Germinal center (tissue), 1 donor: Measurements from ENCODE around the gene MX1.

ENCODE experiments used
- DNase-seq: peaks from one replicate; pipeline ENCODE4 v3.0.0; 2012; ENCODE audit warnings: mixed read lengths, low spot score

Gene MX1

DNA sequence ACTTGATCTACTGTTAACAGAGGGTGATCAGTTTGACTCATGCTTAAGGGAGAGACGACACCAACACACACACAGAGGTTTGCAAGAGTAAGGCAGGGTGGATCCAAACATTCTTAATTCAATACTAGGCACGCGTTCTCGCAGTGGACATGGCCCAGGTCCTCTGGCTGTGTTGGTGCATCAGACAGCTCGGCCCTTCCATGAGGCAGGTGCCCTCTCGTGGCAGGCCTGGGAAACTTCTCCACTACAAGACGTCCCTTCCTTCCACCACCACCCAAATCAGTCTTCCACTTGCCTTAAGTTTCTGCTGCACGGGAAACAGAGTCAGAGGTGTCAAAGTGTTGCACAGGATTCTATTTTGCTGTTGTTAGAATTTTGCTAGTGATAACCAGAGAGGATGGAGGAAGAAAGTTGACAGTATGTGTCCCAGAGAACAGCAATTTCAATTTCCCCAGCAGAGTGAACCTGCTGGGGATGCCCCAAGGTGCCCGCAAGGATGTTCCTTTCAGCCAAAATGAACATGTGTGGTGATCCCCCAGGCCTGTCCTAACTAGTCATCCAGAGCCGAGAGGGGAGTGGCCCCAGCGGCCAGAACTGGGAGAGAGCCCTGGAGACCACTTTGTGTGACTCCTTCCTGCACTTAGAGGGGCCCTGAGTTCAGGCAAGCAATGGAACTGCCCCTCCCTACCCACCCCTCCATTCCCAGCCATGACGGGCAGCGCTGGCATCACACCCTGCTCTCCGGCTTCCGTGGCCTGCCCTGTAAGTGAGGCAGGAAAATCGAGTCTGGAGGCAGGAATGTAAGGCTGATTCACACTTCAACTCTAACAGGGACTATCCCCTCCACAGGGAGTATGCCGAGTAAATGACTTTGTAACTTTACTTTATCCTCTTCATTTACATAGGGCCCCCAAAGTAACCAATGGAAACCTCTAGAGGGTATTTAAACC lies 34.8 kb downstream of the MX1 start:
- peak; percentile 65 for DNase-seq

DNA sequence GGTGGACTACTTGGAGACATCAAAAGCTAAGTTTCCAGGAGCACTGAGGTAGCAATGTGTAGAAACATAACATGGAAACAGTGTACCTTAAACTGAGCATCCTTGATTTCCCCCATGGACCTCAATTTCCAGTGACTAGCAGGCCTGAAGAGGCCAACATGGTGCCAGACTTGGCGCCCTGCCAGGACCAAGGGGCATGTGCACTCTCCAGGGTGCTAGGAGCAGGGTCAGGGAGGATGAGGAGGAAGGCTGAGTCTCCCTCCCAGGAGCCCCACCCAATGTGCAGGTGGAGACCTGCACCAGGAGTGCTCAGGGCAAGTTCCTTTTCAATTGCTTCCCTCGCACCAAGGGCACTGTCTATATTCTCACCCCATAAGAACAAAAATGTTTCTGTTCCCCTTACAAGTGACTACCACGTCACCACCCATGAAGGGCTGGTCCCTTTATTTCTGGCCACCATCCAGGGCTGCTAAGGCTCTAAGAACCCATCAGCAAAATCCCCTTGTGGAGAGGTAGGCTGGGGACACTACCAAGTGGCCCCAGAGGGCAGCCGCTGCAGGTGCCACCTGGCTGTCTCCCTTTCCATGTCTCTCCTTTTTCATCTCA lies 39.2 kb downstream of the MX1 start:
- no peak for DNase-seq

DNA sequence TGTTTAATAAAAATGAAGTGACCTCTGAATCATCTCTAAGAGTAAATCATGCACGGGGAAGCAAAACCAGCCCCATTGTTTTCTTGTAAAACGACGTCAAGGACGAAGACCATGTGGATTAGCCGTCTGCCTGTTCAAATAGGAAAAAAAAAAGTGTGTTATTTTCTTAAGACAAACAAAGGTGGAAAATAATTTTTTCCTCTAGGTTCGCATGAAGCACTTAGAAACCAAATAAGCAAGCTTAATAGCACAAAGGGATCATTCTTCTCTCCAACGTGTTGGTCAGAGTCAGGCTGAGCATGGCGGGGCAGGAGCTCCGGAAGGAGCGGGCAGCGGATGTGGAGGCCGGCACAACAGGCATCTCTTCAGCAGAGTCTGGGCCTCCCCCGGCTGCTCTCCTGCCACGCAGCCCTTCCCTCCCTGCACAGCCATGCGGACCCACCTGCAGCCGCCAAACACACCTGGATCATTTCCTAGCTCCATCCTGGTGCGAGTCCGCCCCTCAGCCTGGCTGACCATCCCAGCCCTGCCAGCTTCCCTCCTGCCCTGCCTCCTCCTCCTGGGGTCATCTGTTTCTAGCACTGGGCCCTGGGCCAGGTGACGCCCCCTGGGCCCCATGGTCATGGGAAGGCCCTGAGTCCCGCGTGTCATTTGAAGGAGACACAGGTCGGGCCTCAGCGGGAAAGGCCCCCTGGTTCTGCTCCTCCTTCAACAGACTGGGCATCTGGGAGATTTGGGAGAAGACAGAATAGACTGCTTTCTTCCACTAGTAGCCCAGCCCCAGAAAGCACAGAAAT lies 40.2 kb downstream of the MX1 start:
- no peak for DNase-seq

DNA sequence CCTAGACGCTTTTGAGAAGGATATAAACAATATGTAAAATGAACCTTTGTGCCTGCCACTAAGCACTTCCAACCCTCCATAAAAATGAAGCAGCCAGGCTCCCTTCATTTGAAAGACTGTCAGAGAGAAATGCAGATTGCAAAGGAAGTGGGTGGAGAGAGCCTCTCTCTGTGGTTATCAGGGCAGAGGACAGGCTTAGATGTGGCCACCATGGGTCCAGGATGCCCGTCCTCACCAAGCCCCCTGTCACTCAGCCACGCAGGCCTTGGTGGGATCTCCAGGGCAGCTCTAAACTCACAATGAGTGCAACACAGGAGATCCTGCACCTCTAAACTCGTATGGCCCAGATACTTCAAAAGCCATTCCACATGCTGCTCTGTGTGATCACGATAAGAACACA lies 44.0 kb downstream of the MX1 start:
- DNase-seq = no peak

DNA sequence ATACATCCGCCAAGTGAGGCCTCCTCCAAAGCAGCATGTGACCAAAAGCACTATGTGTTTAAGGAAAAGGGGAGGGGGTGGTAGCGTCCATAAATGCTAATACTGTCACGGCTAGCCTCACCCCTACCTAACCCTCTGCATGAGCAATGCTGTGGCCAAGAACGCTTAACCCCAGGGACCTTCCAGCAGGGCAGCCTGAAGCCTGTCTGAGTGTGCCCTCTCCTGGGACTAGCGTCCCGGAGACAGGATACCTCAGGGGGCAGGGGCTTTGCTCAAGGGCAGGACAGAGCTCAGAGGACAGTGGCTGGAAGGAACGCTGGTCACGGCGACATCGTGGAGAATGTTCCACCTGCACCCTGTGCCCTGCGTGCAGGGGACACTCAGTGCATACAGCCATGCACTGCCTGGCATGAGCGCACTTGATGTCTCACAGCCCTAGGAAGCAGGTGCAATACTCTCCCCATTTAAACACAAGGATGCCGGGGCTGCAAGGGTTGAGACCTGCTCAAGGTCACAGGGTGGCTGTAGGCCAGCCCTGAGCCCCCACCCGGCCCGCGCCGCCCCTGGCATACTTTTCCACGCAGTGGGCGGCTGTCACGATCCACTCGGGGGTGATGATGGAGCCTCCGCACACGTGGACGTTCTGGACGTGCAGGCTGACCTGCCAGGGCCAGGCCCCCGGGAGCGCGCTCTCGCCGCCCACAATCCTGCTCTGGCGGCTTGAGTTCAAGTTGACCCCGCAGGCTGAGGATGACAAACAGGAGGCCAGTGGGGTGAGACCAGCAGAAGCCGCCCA lies 46.9 kb downstream of the MX1 start:
- DNase-seq = no peak

DNA sequence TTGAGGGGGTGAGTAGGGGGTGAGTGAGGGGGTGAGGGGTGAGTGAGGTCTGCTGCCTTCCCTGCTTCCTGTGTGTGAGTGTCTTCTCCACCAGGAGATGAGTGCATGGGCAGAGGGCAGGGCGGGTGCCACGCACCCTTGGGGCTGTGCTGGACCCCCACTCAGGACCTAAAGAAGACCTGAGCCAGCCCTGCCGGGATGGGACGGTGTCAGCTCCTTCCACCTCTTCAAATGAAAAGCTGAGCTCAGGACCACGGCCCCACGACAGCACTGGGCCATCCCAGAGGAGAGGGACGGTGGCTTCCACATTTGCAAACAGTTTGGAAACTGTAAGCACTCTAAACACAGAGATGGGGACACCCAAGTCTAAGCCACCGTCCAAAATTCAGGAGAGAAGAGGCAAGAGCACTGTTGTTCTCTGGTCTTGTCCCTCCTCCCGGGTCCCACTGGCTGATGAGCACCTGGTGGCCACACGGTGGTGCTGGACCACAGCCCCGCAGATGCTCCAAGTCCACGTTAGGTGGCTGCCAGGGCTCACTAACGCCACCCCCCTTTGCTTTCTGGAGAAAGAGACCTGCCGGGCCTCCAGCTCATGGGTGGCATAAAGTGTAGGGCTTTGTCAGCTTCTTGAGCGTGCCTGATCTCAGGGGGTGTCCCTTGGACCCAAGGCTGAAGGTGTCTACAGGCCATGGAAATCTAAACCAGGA lies 49.8 kb downstream of the MX1 start:
- DNase-seq = no peak

DNA sequence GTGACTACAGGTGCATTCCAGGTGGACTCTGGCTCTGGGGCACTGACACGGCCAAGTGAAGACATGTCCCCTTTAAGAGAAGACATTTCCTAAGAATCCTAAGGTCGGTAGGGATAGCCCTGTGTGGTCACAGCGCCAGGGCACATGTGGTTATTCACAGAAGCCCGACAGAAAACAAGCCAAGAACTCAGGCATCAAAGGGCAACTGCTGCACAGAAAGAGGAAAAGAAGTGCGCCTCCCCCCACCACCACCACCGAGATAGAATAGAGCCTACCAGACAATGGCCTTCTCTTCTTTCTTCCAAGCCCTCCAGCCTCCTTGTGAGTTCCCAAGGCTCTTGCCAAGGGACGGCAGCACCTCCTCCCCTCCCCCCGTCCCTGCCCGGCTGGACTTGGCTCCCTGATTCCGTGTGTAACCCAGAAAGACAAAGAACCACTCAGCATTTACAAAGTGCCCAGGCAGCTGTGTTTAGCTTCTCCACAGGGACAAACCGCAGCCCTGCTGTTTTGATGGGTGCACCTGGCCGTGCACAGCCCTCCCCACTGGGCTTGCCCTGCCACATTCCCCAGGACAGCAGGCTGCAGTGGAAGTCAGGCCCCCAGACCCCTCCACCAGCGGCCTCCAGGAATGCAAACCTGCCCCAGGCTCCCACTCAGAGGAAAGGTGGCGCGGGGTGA lies 51.7 kb downstream of the MX1 start:
- no peak for DNase-seq

DNA sequence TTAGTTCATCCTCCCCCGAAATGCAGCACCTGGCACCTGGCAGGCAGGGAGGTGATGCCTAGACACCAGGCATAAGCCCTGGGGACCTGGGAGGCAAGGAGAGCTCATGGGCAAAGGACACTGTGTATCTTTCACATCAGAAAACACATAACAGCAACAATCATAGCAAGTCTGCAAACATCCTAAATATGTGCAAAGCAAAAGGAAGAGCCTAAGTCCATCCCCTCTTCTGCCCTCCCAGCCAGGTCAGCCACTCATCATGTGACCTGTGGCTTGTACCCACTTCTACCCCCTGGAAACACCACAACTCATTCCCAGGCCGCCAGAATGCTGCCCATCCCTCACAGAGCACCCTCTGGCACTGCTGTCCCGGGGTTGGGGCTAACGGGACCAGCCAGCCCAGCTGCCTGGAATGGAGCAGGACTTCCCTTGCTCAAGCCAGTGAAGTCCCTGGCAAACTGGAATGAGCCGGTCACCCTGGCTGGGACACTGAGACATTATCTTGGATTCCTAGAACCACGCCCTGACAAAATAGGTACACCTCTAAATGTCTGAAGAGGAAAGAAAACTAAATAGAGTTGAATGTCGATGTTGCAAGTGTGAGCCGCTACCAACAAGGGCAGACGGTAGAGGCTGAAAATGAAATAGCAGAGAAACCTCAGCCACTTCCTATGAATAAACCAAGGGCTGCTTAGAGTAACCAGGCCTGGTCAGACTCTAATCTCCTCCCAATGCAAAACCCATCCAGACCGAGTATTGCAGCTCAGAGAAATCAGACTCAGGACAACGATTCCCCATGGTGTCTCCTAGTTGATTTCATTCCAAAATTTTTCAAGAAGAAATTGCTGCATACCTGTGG lies 52.5 kb downstream of the MX1 start:
- DNase-seq = no peak

DNA sequence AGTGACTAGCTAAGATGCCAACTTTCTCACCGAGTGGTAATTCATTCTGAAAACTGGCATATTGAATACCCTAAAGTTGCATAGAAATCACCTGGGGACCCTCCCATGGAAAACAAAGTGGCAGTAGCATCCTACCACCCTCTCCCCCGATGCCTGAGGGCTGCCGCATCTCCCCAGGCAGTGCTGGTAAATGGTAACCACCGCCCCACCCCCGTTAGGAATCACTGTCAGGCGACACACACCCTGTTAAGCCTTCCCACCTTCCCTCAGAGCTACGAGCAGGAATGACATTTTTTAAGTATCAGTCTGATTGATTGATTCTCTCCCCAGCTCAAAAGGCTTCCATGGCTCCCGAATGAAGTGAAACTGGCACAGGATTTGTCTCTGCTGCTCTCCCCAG lies 53.6 kb downstream of the MX1 start:
- DNase-seq = no peak

DNA sequence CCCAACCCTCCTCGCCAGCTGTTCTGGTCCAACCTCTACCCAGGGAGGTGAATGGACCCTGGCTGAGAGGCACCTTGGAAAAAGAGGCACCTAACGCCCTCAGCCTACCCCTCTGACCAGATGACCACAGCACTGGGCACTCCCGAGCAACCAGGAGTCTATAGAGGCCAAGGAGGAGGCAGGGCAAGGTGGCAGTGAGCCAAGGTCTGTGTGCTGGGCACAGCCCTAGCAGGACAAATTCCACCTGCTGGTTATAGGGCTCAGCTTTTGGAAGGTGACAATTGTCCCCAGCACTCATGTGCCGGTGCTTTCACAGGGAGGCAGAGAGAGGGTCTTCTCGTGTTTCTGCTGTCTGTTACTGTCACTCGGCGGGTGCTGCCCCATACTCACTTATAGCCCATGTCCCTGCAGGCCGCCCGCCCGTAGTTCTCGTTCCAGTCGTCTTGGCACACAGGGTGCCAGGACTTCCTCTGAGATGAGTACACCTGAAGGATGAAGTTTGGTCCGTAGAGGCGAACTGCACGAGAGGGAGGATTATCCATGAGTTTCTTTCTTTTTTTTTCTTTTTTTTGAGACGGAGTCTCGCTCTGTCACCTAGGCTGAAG lies 54.1 kb downstream of the MX1 start:
- DNase-seq = no peak

DNA sequence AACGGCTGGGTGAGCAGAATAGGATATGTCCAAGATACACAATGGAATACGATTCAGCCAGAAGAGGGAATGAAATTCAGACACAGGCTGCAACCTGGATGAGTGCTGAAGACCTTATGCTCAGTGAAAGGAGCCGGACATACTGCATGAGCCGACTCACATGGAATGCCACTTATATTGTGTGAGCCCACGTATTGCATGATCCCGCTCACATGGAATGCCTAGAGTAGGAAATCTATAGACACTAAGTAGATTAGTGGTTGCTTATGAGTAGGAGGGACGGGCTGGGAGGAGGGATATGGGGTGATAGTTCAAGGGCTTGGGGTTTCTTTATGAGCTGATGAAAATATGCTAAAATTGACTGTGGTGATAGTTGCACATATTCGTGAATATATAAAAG lies 55.2 kb downstream of the MX1 start:
- DNase-seq = no peak

DNA sequence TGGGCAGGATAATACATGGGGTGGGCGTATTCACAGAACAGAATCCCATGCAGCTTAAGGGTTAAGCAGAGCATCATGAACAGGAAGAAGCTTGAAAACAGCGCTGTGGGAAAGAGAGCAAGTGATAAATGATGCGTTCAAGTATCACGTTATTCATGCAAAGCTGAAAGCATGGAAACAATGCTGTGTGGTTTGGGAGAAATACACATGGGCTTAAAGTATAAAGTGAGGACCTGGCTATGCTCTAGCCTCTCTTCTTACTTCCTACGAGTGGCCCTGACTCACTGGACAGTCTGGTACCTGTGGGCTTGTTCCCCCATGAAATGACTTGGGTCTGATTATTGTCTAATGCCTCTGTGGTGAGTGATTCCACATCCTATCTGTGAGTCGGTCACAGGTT lies 56.3 kb downstream of the MX1 start:
- no peak for DNase-seq

DNA sequence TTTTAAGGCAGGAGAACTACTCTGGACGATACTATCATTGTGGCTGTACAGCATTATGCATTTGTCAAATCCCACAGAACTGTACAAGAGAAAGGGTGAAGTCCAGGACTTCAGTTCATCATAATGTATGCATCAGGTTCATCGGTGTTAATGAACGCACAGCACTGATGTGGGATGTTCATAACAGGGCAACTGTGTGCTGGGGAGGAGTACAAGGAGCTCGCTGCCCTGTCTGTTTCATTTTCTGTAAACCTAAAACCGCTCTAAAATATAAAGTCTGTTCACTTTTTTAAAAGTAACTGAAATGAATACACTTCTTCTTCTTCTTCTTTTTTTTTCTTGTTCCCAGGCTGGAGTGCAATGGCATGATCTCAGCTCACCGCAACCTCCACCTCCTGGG lies 56.9 kb downstream of the MX1 start:
- no peak for DNase-seq

DNA sequence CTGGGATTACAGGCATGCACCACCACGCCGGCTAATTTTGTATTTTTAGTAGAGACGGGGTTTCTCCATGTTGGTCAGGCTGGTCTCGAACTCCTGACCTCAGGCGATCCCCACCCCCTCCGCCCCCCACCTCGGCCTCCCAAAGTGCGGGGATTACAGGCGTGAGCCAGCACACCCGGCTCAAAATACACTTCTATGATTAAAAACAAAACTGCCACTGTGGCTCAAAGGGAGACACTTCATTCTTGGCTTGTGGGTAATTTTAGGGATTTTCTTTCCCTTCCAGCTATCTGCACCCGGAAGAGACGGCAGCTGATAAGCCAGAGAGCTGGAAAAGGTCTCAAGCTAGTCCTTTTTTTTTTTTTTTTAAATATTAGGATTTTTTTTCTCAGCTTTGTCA lies 57.4 kb downstream of the MX1 start:
- DNase-seq = no peak

DNA sequence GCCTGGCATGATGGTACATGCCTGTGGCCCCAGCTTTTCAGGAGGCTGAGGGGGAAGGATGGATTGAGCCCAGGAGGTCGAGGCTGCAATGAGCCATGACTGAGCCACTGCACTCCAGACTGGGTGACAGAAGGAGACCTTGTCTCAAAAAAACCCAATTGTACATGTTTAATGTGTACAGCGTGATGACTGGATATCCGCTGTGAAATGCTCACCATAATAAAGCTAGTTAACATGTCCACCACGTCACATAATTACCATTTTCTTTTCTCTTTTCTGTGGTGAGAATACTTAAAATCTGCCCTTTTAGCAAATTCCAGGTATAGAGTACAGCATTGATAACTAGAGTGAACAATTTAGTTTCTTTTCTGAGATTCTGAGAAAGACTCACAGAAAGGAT lies 57.9 kb downstream of the MX1 start:
- no peak for DNase-seq

DNA sequence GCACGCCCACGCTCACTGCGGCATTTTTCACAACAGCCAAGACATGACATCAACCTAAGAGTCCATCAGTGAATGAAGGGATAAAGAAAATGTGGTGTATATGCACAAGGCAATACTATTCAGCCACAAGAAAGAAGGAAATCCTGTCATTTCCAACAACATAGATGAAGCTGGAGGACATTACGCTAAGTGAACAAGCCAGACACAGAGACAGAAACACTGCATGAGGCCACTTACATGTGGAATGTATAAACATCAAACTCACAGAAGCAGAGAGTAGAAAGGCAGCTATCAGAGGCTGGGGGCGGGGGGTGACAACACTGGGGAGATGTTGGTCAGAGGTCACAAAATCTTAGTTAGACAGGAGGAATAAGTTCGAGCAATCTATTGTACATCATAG lies 61.0 kb downstream of the MX1 start:
- DNase-seq = no peak

DNA sequence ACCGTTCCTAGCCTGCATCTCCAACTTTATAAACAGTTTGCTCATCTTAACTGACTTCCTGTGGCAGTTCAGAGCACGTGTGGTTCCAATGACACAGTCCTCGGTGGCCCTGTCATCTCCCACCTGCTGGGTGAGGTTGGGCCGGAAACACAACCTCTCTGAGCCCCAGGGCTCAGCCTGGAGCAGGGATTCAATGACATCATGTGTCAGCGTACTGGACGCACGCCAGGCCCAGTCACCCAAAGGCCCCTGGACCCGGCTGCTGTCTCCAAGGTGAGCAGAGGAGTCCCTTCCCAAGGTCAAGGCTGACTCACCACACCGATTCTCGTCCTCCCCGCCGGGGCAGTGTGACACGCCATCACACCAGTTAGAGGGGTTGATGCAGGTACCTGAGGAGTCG lies 62.0 kb downstream of the MX1 start:
- DNase-seq = no peak

DNA sequence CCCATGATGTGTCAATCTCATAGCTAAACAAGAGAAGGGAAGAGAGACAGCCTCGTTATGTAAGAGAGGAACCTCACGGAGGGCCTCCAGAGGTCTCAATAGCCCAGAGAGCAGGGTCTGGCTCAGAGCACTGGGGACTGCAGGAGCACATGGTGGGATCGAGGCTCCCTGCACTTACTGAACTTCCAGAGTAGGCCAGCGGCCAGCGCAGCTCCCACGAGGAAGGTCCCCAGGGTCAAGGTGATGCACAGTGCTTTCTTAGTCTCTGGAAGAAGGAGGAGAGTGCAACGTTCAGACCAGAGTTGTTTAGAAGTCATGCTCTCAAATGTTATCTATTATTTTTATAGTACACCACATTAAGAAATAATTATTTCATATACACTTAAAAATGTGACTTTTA lies 63.3 kb downstream of the MX1 start:
- DNase-seq = no peak

DNA sequence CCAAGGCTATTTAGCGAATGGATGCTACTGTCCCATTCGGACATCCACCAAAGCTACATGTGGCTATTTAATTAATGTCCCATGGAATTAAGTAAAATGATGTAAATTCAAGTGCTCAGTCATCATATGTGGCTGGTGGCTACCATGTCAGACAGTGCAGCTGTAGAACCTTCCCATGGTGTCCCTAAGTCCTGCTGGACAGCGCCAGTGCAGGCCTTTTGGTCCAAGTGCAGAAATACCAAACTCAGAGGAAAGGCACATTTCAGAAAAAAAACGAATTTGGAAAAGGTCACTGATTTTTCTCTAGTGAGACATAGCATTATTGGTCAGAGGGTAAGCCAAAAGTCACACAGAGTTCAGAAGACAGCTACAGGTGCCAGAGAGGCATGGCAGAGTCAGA lies 64.3 kb downstream of the MX1 start:
- no peak for DNase-seq

DNA sequence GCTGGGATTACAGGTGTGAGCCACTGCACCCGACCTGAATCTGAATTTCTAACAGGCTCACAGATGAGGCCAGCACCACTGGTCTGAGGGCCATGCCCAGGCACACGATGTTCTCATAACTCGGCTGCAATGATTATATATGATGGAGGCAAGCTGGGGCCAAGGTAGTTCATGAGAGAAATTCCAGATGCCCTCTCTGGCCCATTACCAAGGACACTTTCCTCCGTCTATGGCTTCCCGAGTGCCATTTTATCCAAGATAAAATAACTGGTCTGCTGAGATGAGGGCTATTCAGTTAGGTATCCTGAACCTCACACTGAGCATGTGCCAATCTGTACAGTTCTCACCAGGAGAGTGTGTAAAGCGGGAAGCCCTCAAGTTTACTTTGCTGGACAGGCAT lies 65.4 kb downstream of the MX1 start:
- no peak for DNase-seq
